ENCODE results near the gene DGKD.

GRCh38 chr2:233385489-233386044 lies 31.3 kb downstream of the DGKD start:
- TF ChIP-seq CTCF (IDR thresholded peaks at IDR 0.05; ENCODE audit: insufficient read depth, low read depth, low read length) (no peak), EZH2 (IDR thresholded peaks at IDR 0.05; ENCODE audit: insufficient read depth, low read length) (no peak)
